HG03439 (cell line): ENCODE measurements around the gene ABCC3.

Source experiments
- ATAC-seq: cut with Tn5 transposase; IDR thresholded peaks from one replicate; pipeline ENCODE4 v1.9.1; 2021; ENCODE audit warnings: mild to moderate bottlenecking, moderate library complexity; ENCODE audit not compliant: unreplicated experiment

Gene ABCC3

GRCh38 chr17:50728881-50729765, 94.4 kb downstream of the ABCC3 start:
- ATAC-seq, result no peak

- no peak for ATAC-seq
Measured at GRCh38 chr17:50731575-50732460, 97.1 kb downstream of the ABCC3 start.

- no peak for ATAC-seq
Measured at GRCh38 chr17:50735287-50735686, 100.6 kb downstream of the ABCC3 start.

- ATAC-seq, result no peak
Measured at GRCh38 chr17:50737118-50737698, 102.5 kb downstream of the ABCC3 start.

- no peak for ATAC-seq
Measured at GRCh38 chr17:50739098-50739497, 104.4 kb downstream of the ABCC3 start.
